HFF-Myc (cell line): ENCODE measurements around the gene SBNO1.
"Not testable (repeated sequence)": the region's sequence is repeated elsewhere in the genome, so short reads cannot be mapped to it uniquely, and the experiment has no call there.

Experiments used
- DNase-seq: peaks from one replicate; pipeline ENCODE4 v3.0.0-alpha.2; 2011; ENCODE audit warnings: low read depth; ENCODE audit errors: extremely low read depth
- H3K4me3 ChIP-seq: replicated peaks from 2 replicates; pipeline ENCODE4 v1.5.1; 2011; ENCODE audit warnings: low read depth, mild to moderate bottlenecking, control low read depth, low read length
- CTCF ChIP-seq: IDR thresholded peaks from 2 replicates; pipeline ENCODE4 v1.5.1; 2012; ENCODE audit warnings: mild to moderate bottlenecking, low read depth, low read length, control low read depth; ENCODE audit errors: missing control alignments

Gene SBNO1

GRCh38 chr12:123369229-123369628 is 4.6 kb upstream of the SBNO1 start:
- TF ChIP-seq CTCF: no peak
- H3K4me3 ChIP-seq: no peak overlapping the region
- no peak for DNase-seq

DNA sequence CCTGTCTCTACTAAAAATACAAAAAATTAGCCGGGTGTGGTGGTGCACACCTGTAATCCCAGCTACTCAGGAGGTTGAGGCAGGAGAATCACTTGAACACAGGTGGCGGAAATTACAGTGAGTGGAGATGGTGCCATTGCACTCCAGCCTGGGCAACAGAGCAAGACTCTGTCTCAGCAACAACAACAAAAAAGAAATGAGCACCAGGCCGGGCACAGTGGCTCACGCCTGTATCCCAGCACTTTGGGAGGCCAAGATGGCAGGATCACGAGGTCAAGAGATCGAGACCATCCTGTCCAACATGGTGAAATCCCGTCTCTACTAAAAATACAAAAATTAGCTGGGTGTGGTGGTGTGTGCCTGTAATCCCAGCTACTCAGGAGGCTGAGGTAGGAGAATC is 3.8 kb upstream of the SBNO1 start:
- H3K4me3 ChIP-seq, DNase-seq: not testable (repeated sequence)

- H3K4me3 ChIP-seq: no peak overlapping the region
- no peak for TF ChIP-seq CTCF
- no peak for DNase-seq
These were observed 2.9 kb upstream of the SBNO1 start for GRCh38 chr12:123367511-123367910.

- peak overlapping the region; percentile 98 for H3K4me3 ChIP-seq
- TF ChIP-seq CTCF: peak; percentile 89
- peak; percentile 95 for DNase-seq
These were observed 624 bp upstream of the SBNO1 start for GRCh38 chr12:123365025-123365917.

- H3K4me3 ChIP-seq: peak overlapping the region; percentile 98
- no peak for DNase-seq
- no peak for TF ChIP-seq CTCF
These were observed 711 bp downstream of the SBNO1 start for GRCh38 chr12:123363740-123364531.

GRCh38 chr12:123363390-123363739 is 1.3 kb downstream of the SBNO1 start:
- peak overlapping the region; percentile 98 for H3K4me3 ChIP-seq
- DNase-seq: no peak
- no peak for TF ChIP-seq CTCF

GRCh38 chr12:123358035-123358434 is 6.6 kb downstream of the SBNO1 start:
- DNase-seq: no peak
- no peak for TF ChIP-seq CTCF

More at GRCh38 chr12:123358035-123358434, 6.6 kb downstream of the SBNO1 start:
- no peak overlapping the region for H3K4me3 ChIP-seq
